RWPE1 (cell line): Measurements from ENCODE around the gene DOK7.

Experiments
- CTCF ChIA-PET: fragments of 350-600 bp; sonication (Branson Sonifier 250); formaldehyde crosslinking; extraction: SDS; loops from one replicate; lab custom pipeline; 2021; lab: Yijun Ruan, JAX
- POLR2A ChIA-PET: fragments of 400-600 bp; formaldehyde crosslinking; extraction: SDS; loops from one replicate; lab custom pipeline; 2020; ENCODE audit warnings: antibody characterized with exemption; ENCODE audit not compliant: low non-redundant PET; lab: Yijun Ruan, JAX
- DNase-seq: peaks from one replicate; pipeline ENCODE4 v3.0.0; 2012; ENCODE audit warnings: low spot score
- H3K27ac ChIP-seq: fragments of 450-650 bp; 2 replicates; pipeline ENCODE4 v1.5.1; 2017
- CTCF ChIP-seq: fragments of 450-650 bp; conservative IDR thresholded peaks from 2 replicates; pipeline ENCODE4 v1.5.1; 2017; ENCODE audit warnings: low read depth, mild to moderate bottlenecking

DOK7 gene

GRCh38 chr4:3469386-3470243 lies 6.5 kb downstream of the DOK7 start:
- H3K27ac ChIP-seq, result peak overlapping the region; percentile 40
- no peak for DNase-seq
- POLR2A ChIA-PET, result no interaction called here
- TF ChIP-seq CTCF, result no peak
- CTCF ChIA-PET, result no interaction called here

DNA sequence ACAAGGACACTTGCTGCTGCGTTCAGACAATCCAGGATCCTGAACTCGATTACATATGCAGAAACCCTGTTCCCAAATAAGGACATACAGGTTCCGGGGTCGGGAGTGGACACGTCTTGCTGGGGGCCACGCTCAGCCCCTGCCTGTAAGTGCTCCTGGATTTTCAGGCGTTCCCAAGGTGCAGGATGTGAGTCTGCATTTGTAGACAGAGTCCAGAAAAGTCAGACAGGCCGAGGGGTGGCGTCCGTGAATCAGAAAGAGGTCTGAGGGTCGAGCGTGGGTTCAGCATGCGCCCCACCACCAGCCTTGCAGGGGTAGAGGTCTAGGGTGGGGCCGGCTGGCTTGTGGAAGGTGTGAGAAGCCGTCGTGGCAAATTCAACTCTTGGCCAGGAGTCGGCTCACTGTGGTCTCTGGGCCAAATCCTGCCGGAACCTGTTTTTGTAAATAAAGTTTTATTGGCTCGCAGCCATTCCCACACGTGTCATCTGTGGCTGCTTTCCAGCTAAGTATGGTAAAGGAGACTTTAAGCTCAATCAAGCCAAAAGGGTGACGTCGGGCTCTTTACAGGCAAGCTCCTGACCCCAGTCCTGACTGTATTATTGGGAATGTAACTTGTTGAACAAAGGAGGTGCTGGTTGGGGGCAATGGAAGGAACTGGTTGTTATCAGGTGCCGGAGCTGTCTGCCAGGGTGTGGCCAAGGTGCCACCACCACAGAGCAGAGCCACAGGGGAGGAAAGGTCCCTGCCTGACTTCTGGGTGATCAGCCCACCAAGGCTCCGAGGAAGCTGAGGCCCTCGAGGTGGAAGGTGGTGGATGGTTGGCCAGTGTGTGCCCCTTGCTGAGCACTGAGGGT lies 7.4 kb downstream of the DOK7 start:
- no peak for DNase-seq
- ChIA-PET POLR2A (no interaction called here), CTCF (interaction anchor here (2.4 kb wide), 1 partner anchor 11 kb away, joined by 9 read pairs; no protein-coding TSS in a partner anchor)
- peak overlapping the region; percentile 40 for H3K27ac ChIP-seq
- TF ChIP-seq CTCF, result no peak

GRCh38 chr4:3471098-3471760 lies 8.1 kb downstream of the DOK7 start:
- POLR2A ChIA-PET, result no interaction called here
- CTCF ChIA-PET, result interaction anchor here (2.4 kb wide), 1 partner anchor 10 kb away, joined by 9 read pairs; no protein-coding TSS in a partner anchor
- TF ChIP-seq CTCF, result no peak
- DNase-seq, result no peak
- peak overlapping the region; percentile 40; the same call in 1 of the 2 replicates for H3K27ac ChIP-seq

DNA sequence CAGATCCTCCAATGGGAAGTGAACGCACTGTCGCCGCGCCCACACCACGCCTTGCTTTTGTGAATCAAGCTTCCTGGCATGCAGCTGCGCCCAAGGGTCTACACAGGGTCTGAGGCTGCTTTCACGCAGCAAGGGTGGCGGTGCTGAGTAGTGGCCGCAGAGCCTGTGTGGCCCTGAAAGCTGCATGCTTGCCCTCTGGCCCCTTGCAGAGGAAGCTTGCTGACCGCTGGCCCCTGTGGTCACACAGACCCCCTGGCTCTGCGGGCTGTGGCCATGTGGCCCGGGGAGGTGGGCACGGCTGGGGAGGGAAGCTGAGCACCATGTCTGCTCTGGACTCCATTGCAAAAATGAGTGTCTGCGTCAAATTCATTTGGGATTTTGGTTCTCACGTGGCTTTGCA lies 8.8 kb downstream of the DOK7 start:
- TF ChIP-seq CTCF, result no peak
- DNase-seq, result no peak
- no peak overlapping the region for H3K27ac ChIP-seq
- CTCF ChIA-PET, result interaction anchor here (2.4 kb wide), 1 partner anchor 9 kb away, joined by 9 read pairs; no protein-coding TSS in a partner anchor
- POLR2A ChIA-PET, result no interaction called here

DNA sequence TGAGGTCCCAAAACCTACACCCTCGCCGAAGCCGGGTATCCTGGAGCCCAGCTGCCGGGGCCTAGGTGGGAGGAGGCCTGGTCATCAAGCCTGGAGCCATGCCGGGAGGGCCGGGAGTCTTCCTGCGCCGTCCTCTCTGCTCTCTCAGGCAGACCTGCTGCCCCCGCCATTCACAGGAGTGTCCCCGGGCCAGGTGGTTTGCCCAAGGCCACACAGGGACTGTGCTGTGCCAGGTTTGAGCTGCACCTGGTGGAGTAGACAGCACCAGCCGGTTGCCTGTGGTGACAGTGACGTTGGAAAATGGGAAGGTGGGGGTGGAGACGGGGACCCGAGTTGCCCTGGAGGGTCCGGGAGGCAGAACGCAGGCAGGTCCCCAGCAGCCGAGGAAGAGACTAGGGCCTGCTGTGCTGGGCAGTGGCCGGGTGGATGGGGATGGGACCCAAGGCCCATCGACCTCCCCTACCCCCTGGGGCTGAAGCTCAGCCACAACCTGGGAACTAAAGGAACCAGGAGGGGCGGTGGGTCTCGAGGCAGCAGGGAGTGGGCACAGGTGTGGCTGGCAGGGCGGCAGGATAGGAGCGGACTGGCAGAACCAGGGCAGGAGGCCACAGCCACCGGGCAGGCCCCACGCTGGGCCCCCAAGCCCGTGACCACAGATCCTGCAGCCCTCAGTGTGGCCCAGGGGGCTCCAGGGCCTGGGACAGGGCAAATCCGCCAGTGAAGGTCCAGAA lies 9.5 kb downstream of the DOK7 start:
- no peak for TF ChIP-seq CTCF
- H3K27ac ChIP-seq, result no peak overlapping the region
- DNase-seq, result no peak
- CTCF ChIA-PET, result interaction anchor here (2.4 kb wide), 1 partner anchor 8 kb away, joined by 9 read pairs; no protein-coding TSS in a partner anchor
- POLR2A ChIA-PET, result no interaction called here
